K562 (cell line): ENCODE measurements around the gene INSYN2B. TPM values are rescaled to one million over a fixed set of nuclear protein-coding genes. Genes with fewer than 3 reads are reported as not detected.

Experiments used
- microRNA counts: library from miRNA; unstranded; fragments of <30 nt; microRNA quantifications from one replicate; lab custom pipeline; 2016
- microRNA-seq: library from miRNA; unstranded; fragments of <30 nt; microRNA quantifications from one replicate; pipeline ENCODE4, GENCODE V29; 2018; ENCODE audit warnings: borderline microRNAs expressed
- polyA plus RNA-seq, 8 experiments: library from polyadenylated mRNA; depleted of rRNA in 4 of 8; stranded (reverse) in 5 of 8; unstranded in 3 of 8; fragments of >200 nt; fragmentation: Nextera tagmentation in 2 of 8; fragmentation: Illumina TruSeq in 1 of 8; extraction: Ambion mirVana in 2 of 8; extraction: Trizol in 1 of 8; gene quantifications; 2 replicates each; pipeline versions ENCODE4 v1.2.1 to v1.2.3, GENCODE V29; 2011 to 2014; ENCODE audit warnings: inconsistent platforms in 1 of 8, missing spikeins in 1 of 8
- small RNA-seq: library from RNA; depleted of rRNA; stranded (forward); fragments of <200 nt; gene quantifications from one replicate; pipeline ENCODE3, GENCODE V24; 2014
- total RNA-seq, 7 experiments: library from RNA; depleted of rRNA in 6 of 7; stranded (reverse); fragments of >200 nt in 6 of 7; fragmentation: Illumina TruSeq in 2 of 7; extraction: Trizol in 2 of 7; gene quantifications; 2 replicates each; pipeline versions ENCODE4 v1.2.1 to v1.2.3, GENCODE V29; 2011 to 2021; ENCODE audit warnings: low replicate concordance in 1 of 7

Gene INSYN2B
- total and polyA plus RNA-seq, 9 of the 15 experiments (the other 6 are each of a cell fraction or from before 2014, with no cell fraction given), result not detected

MicroRNAs within 50 kb of the gene (microRNA counts, 767-probe panel; counts per million panel counts)
- microRNA hsa-miR-378e (lab: Ali Mortazavi, UCI), result 4,862 counts per million, percentile 88 among the panel's probes with 10 or more counts

Small RNAs within 50 kb of the gene (microRNA-seq; reads per million reads assigned to microRNA genes)
- gene MIR378E, result not detected

Small RNAs within 50 kb of the gene (small RNA-seq; reads per million reads assigned to genes)
- gene MIR378E, result not detected

Other genes with a start within 250 kb of the INSYN2B start
- not detected in 2 replicates for gene FOXI1, start 125.4 kb upstream of the INSYN2B start, total RNA-seq (2014; rRNA removed)
- not detected in 2 replicates for gene FOXI1, start 125.4 kb upstream of the INSYN2B start, total RNA-seq (2014; rRNA removed; fragmentation: Illumina TruSeq; extraction: Trizol)
- gene FOXI1, start 125.4 kb upstream of the INSYN2B start, total RNA-seq (2015; rRNA removed; fragmentation: Illumina TruSeq; extraction: Trizol), result not detected in 2 replicates
- not detected in 2 replicates for gene FOXI1, start 125.4 kb upstream of the INSYN2B start, total RNA-seq (2021)
- not detected in 2 replicates for gene FOXI1, start 125.4 kb upstream of the INSYN2B start, polyA plus RNA-seq (2011; rRNA removed)
- not detected in 2 replicates for gene FOXI1, start 125.4 kb upstream of the INSYN2B start, polyA plus RNA-seq (2014; fragmentation: Illumina TruSeq; extraction: Trizol)
- gene FOXI1, start 125.4 kb upstream of the INSYN2B start, polyA plus RNA-seq (2014; fragmentation: Nextera tagmentation; extraction: Ambion mirVana), result not detected
- not detected in 2 replicates for gene FOXI1, start 125.4 kb upstream of the INSYN2B start, polyA plus RNA-seq (2014; rRNA removed)